Stimulated activated CD4-positive, alpha-beta T cell treated with anti-CD3 and anti-CD28 coated beads, Interleukin-1b, Interleukin-23, amount 100 ng/mL, for 24 hours (primary cell): Measurements from ENCODE around the gene WDR49.

Experiments used
- DNase-seq, 4 experiments: peaks; one replicate each; pipeline ENCODE4 v3.0.0-alpha.2; 2020; ENCODE audit warnings: low read depth in 4 of 4, low spot score in 1 of 4

The WDR49 gene

DNA sequence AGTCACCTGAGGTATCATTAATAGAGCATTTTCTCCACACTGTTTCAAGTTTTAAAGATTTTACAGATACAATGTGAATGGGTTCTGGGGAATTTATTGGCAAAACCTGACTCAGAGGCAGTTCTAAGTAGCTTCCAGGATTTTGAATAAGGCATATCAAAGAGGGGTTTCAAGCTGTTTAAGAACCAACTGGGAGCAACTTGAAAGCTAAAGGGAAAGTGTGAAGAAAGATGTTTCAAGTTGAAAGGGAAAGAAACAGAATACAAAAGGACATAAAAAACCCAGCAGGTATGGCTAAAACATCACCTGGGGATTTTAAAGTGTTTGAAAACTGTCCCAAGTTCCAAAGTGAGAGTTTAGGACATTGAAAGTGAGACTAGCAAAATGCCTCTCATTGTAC, 162.1 kb downstream of the WDR49 start:
- no peak for DNase-seq

GRCh38 chr3:167489571-167489970, 164.2 kb downstream of the WDR49 start:
- DNase-seq, result no peak

DNA sequence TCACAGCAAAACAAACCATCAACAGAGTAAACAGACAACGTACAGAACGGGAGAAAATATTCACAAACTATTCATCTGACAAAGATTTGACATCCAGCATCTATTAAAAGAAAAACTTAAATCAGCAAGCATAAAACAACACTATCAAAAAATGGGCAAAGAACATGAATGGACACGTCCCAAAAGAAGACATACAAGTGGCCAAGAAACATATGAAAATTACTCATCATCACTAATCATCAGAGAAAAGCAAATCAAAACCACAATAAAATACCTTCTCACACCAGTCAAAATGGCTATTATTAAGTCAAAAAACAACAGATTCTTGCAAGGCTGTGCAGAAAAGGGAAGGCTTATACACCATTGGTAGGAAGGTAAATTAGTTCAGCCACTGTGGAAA, 166.2 kb downstream of the WDR49 start:
- no peak for DNase-seq

DNA sequence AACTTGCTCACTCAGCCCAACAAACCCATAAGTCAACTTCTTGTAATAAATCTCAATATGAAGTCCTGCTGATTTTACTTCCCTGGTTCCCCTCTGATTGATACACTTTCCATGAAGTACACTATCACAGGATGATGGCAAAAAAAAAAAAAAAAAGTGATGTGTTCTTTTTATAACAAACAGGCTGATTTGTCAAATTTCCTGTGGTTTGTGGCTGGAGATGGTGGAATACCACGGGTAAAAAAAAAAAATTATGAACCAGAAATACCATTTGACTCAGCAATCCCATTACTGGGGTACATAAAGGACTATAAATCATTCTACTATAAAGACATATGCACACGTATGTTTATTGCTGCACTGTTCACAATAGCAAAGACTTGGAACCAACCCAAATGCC, 169.2 kb downstream of the WDR49 start:
- DNase-seq, result no peak

DNA sequence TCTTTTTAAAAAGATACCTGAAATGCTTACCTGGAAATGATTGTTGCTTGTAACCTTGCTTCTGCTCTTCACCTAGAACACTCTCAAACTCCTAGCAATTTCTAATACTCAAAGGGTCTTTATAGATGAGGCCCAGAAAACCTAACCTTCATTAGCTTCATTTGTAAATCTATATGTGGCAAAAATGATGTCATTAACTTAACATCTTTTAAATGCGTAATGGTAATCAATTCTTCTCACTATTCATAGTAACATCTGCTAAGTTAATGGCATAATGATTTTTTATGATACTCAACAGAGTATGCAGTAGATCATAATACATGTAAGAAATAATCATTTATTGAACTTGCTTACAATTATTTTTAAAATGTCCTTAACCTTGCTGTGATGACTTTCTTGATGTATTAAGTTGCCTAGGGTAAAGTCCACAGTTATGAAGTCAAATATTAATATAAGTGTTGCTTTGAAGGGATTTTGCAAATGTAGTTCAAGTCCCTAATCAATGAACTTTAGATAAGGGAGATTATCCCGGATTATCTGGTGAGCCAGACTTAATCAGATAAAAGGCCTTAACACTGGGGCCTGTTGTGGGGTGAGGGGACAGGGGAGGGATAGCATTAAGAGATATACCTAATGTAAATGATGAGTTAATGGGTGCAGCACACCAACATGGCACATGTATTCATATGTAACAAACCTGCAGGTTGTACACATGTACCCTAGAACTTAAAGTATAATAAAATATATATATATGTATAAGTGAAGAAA, 169.8 kb downstream of the WDR49 start:
- DNase-seq, result no peak

GRCh38 chr3:167481164-167481563, 172.6 kb downstream of the WDR49 start:
- no peak for DNase-seq

- no peak for DNase-seq
Measured at GRCh38 chr3:167480748-167481147, 173.0 kb downstream of the WDR49 start.

DNA sequence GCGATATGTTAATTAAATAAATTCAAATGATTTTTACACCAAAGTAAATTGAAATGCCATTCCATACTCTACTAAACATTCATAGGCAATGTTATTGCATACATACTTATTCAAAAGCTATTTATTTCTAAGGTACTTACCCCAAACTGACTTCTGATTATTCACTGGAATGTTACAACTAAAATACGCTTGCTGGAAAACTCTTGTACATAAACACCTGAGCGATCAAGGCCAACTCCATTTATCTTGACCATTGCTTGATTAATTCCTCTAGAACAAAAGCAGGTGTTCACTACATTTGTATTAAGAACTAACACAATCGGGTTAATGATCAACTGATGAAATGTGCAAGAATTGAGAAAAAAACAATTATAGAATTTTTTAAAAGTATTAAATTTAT, 179.9 kb downstream of the WDR49 start, which contains the start of gene SERPINI2:
Gene SERPINI2 (minus strand): TSS at position 180 of the 400 bp plus-strand sequence. CDS start 2,208 bp downstream, outside the sequence.
- no peak for DNase-seq

GRCh38 chr3:167469381-167469780, 184.4 kb downstream of the WDR49 start:
- DNase-seq, result no peak

DNA sequence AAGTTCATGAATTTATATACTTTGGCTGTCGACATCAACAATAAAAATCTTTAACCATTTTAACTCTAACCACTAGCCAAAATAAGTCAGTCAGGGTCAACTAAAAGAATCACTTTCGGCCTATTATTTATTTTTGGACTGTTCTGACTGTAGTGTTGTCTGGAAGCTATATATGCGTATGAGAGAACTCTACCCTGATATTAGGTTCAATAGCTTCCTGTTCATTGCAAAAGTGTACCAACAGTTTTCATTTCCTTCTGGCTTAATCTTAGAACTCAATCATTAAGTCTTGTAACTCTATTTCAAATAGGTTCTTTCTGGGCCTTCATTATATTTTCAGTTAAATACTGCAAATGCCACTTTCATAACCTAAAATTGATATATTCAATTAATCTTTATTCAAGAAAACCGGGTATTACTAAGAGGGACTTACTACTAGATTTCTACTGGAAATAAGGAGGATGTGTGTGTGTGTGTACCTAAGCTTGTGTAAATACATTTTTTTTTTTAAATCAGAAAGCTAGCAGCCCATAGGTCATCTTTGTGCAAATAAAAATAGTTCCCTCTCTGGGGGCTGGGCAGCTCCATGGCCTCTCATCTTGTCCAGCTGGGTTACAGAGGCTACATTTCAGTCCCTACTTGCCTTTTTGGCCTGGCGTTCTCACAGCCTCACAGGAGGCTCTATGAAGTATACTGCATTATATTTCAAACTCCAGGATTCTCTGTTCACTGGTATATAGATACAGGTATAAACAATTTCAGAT, 185.7 kb downstream of the WDR49 start:
- DNase-seq, result no peak

DNA sequence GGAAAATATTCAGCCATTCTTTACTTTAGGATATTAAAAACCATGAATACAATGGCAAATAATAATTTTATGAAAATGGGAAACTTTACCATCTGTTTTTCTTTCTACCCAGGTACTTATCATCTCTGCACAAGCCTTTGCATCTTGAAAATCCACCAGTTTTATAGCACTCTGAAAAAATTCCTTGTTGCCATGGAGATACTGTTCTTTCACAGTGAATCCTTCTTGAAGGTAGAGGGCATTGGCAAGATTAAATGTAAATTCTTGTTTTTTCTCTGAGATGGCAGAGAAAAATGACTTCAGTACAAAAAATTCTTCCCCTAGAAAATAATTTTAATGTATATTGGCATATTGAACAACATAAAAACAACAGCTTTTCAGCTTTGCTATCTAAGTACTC, 186.8 kb downstream of the WDR49 start:
- no peak for DNase-seq

DNA sequence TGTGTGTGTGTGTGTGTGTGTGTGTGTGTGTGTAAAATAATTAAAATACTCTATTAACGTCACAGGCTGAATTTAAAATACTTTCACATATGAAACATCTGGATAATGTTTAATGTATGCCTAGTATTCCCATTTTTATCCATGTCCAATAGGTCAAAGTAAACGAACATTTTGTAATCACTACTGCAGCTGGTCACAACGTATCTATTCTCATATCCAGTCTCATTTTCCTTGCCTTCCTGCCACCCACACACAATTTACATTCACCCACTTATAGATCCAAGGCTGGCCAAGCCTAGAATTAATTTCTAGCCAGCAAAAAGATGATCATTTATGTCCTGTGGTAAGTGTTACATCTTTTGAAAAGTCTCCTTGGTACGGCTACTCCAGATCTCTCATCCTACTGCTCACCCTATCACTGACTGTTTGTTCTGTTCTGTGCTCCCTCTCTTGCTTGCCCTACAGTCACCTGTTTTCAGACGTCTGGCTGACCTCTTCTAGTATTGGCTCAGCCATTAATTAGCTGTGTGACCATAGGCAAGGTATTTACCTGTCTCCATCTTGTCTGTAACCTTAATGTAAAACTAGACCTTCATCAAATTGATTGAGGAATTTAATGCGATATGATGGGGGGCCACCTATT, 197.5 kb downstream of the WDR49 start:
- DNase-seq, result no peak

- DNase-seq, result no peak
Measured at GRCh38 chr3:167453815-167454214, 199.9 kb downstream of the WDR49 start.

DNA sequence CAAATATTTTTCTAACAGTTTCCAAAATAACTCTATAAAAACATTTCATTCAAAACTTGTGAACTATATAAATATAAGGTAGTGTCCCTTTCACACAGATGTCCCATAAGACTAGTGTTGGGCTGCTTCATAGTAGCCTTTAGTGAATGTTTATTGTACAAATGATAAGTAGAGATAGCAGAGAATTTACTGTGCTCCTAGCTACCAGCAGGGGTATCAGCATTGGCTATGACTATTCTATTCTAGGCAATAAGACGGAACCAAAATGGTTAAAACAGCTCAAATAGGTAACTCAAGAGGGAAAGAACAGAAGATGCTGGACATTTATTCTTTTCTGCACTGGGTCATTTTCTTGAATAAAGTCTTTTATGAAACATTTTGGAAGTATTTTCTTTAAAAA, 202.5 kb downstream of the WDR49 start:
- no peak for DNase-seq

GRCh38 chr3:167450675-167451074, 203.1 kb downstream of the WDR49 start:
- DNase-seq, result no peak

DNA sequence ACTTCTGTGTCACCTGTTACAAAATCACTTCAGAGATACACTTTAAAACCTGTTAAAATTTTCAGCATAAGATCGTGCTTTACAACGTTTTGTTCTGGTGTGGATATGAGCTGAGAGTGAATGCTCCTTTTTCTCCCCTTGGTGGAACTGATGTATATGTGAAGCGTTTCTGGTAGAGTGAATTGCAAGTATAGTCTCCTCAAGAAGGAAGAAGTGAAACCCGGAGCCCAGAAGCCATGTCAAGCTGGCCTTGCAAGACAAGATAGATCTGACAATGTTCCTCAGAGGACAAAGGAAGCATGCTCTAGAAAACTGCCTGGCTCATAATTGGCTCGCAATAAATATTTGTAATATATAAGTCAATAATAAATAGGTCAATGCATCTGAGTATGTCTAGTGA, 203.5 kb downstream of the WDR49 start:
- no peak for DNase-seq

- no peak for DNase-seq
Measured at GRCh38 chr3:167445491-167445890, 208.3 kb downstream of the WDR49 start.

DNA sequence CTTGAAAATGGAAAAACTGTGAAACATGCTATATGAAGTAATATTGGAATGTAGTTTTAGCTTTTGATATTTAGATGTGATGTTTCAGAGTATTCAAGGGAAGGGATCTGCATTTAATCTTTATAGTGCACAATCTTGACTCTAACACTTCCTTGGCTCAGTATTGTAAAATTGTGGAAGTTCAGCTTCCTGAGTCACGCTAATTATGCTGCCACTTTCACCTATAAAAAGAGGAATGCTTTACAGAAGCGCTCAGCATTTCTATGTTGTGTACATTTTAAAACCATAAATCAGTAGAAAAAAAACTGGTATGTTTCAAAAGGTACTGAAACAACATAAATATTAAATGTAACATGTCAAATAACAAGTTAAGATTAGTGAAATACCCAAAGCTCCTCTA, 212.5 kb downstream of the WDR49 start:
- DNase-seq, result no peak

GRCh38 chr3:167437428-167438139, 216.2 kb downstream of the WDR49 start:
- DNase-seq, result no peak
